Glomerular visceral epithelial cell (primary cell): Measurements from ENCODE around the gene ALPK3.

Source experiments
- DNase-seq: peaks from one replicate; pipeline ENCODE4 v3.0.0-alpha.2; 2016; ENCODE audit errors: extremely low spot score

Gene ALPK3

DNA sequence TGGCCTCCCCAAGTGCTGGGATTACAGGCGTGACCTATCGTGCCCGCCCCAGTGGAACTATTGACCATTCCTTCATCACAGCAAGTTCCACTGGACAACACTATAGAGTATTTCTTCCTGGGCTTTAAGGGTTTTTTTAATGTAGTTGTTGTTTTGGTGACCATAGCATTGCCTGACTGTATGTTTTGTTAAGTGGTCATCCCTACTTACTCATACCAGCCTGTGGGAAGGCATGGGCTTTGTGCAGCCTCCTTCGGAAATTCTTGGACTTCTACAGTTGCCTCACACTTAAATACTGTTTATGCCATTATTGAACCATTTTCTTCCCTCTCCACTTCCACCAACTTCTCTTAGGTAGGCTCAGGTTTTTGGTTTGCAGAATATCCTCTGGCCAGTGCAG lies 19.9 kb upstream of the ALPK3 start:
- peak; percentile 55 for DNase-seq

DNA sequence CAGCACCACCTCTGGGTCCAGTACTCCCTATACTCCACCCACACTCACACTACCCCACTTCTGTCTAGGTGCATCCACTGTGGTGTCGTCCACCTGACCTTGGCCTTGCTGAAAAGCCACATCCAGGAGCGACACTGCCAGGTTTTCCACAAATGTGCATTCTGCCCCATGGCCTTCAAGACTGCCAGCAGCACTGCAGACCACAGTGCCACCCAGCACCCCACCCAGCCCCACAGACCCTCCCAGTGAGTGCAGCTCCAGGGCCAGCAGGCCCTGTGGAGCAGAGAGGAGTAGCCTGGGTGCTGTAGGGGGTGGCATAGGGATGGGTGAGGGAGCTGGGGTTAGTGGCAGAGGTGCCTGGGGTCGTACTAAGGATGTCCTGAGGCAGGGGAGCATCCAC lies 19.4 kb upstream of the ALPK3 start:
- no peak for DNase-seq

DNA sequence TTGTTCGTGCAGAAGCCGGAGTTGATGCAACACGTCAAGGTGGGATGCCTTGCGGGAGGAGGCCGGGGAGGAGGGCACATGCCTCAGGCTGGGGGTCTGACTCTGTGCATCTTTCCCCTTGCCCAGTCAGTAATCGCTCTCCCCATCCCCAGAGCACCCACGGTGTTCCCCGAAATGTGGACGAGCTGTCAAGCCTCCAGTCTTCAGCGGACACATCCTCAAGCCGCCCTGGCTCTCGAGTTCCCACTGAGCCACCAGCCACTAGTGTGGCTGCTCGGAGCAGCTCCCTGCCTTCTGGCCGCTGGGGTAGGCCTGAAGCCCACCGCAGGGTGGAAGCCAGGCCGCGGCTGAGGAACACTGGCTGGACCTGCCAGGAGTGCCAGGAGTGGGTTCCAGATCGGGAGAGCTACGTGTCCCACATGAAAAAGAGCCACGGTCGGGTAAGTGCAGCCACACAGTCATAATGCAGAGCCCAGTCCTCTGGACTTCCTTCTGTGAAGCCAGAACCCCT lies 18.7 kb upstream of the ALPK3 start:
- DNase-seq, result no peak

DNA sequence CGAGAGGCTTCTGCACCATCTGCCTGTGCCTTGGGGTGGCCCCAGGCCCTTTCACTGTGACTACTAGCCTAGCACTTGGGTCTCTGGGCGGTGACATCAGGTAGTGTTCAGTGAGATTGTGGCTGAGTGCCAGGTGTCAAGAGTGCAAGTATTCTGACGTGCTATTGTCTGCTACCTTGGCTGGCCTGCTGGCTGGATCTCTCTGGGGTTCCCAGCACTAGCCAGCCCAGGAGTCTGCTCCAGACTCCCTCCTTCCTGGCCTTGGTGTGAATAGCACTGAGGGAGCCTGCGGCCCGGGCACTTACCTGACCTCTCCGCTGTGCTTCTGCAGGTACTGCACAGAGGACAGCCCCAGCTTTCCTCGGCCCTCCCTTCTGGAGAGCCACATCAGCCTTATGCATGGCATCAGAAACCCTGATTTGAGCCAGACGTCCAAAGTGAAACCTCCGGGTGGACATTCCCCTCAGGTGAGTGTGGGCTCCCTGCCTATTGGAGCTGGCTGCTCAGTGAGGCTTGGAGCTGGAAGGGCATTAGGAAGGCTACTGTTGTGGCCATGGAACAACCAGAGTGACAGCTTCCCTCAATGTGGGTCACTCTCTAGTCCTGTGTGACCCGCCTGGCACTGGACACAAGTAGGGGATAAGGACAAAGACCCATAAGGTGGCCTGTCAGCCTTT lies 17.5 kb upstream of the ALPK3 start:
- no peak for DNase-seq

DNA sequence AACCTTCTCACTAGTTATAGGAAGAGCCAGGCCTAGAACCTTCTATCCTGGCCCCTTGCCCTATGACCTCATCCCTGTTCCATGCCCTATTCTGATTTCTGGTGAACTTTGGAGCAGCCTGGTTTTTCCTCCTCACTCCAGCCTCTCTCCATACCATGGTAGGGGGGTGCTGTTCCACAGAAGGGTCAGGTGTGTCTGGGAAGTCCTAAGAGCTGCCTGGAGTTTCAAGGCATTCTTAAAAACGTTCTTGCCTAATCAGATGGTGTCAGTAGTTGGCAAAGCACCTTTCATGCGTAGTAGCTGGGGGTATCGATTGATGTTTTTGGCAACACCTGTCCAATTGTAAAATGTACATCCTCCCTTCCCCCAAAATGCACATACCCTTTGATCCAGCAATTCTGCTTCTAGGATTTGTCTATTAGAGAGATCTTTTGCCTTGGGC lies 16.8 kb upstream of the ALPK3 start:
- DNase-seq, result no peak

DNA sequence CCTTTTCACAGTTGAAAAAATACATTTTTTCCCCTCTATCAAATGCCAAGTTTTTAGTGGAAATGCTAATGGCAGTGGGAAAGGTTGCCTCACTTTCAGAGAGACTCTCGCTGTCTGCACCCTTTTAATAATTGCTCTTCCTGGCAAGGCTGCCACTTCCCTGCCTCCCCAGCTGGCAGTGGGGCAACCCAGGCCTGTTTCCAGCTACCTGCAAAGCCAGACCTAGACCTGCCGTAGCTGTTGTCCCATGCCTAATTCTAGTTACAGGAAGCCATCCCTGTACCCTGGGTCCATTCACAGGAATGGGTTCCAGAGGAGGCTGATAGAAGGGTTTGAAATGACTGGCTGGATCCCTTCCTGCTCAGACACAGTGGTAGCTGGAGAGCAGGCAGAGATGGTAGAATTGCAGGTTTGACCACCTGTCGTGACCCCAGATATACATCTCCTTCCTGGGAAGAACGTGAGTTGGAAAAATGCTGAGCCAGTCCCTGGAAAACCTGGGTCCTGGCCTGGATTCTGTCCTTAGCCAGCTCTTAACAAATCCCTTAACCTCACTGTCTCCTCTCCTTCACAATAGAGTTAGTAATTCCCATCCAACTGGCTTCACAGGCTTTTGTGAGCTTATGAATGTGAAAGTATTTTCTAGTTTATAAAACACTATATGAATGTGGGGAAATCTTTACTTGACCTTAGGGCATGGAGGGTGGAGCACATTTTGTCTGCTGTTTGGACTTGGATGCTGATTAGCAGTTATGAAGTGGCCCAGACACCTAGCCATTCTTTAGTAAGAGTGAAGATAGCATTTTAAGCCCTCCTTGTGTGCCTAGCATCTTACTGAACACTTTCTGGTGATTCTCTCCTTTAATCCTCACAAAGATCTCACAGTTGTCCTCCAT lies 12.9 kb upstream of the ALPK3 start:
- DNase-seq, result no peak

DNA sequence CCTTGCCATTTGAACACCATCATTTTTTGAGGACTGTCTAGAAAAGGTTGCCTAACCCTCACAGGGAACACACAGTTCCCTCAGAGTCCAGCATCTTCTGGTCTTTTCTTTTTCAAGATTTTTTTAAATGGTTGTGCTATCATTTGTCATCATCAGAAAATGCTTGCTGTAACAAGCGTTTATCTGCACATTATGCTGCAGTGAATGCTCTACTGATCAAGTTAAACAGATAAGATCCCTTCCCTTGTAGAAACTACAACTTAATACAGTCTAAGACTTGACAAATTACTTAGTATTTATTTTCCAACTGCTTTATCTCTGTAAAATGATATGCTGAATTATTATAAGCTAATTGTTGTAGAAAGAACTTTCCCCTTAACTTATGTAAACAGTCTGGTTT lies 11.9 kb upstream of the ALPK3 start:
- DNase-seq, result no peak

DNA sequence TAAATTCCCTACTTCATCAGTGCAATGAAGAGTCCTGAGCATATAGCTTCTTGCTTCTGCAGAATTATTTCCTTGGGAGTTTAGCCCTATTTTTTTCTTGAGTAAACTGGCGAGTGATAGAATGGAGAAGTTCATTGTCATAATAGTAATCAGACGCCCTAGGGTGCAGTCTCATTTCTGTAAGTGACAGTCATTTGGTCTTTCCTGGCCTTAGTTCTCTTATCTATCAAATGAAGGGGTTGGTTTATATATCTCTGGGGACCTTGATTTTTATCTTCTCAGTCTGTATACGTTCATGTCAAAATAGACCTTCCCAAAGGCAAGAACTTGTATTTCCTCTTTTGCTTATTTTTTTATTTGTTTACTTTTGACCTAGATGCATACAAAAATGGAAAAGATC lies 9.9 kb upstream of the ALPK3 start:
- DNase-seq, result no peak

DNA sequence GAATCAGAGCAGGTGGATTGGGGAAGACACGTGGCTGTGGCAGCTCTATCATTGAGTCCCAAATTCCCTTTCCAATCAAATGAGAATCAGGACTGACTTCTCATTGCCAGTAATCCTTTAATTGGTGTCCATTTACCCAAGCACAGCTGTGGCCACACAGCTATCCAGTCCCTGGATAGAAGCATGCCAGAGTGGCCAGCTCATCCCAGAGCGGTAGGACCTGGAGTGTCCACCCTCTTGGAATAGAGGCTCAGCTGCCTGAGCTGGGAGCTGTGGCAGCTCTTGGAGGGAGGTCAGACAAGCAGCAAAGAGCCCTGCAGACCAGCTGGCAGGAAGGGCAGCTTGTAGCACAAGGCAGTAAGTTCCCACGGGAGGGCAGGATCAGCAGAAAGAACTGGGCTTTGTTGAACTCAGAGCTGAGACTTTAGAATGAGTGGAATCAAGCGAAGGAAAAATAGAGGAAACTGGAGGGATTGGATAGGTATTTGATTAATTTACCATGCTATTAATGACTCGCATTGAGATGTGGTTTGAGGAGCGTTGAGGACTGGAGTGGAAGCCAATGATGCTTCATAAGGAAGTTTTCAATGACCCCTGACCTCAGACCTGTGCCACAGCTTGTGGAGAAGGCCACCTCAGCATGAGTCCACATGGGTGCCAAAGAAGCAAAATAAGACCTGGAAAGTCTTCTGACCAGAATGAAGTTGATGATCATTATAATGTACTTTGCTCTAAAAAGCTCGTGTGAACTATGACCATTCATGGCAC lies 6.9 kb upstream of the ALPK3 start:
- peak; percentile 13 for DNase-seq

DNA sequence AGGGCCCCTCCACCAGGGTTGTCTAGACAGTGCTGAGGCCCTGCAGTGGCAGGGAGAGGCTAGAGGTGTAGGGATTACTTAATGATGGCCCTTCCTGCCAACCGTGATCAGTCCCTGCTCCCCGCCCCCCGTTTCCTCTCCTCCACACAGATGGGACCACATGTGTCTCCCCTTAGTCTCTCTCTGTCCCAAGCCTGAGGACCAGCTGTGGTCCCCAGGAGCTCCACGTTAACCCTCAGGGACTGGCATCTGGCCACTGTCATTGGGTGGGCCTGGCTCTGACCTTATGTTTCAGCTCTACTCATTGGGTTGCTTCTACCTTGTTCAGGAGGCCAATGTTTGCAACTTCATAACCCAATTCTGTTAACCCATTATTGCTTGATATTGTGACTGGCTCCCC lies 6.0 kb upstream of the ALPK3 start:
- DNase-seq, result no peak

DNA sequence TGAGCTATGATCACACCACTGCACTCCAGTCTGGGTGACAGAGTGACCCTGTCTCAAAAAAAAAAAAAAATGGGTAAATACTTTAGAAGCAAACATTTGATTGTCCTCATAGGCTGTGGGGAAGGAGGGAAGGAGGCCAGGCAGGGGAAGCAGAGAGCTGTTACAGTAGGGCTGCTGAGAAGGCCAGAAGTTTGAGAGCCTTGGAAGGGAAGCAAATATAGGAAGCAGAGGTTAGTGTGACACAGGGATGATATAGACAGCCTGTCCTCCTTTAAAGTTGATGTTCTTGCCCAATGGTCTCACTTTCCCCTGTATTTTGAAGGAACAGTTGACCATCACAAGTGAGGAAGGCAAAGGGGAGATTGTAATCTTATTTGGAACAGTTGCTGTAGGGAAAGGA lies 5.3 kb upstream of the ALPK3 start:
- DNase-seq, result no peak

DNA sequence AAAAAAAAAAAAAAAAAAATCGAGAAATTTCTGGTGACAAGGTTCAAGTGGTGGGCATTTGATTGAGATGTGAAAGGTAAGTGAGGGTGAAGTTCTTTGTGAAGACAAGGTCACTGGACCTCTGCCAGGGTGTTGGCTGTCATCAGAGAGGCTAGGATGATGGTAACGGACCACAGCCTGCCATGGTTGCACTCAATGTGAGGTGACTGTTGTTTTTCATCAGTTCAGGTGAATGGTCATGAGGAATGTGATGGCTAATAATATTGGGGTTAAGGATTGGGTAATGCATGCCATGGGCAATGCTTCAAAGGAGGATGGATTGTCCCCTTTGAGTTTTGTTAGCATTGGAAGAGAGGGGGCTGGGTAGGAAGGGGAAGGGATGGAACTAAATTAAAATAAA lies 4.3 kb upstream of the ALPK3 start:
- DNase-seq, result peak; percentile 62

DNA sequence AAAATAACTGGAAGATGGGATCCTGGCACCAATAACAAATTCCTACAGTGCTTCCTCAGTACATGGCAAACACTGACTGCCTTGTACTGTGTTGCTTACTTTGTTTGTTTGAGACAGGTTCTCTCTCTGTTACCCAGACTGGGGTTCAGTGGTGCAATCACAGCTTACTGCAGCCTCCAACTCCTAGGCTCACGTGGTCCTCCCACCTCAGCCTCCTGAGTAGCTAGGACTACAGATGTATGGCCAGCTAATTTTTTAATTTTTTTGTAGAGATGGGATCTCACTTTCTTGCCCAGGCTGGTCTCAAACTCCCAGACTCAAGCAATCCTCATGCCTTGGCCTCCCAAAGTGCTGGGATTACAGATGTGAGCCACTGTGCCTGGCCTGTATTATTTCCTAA lies 3.7 kb upstream of the ALPK3 start:
- DNase-seq, result no peak

DNA sequence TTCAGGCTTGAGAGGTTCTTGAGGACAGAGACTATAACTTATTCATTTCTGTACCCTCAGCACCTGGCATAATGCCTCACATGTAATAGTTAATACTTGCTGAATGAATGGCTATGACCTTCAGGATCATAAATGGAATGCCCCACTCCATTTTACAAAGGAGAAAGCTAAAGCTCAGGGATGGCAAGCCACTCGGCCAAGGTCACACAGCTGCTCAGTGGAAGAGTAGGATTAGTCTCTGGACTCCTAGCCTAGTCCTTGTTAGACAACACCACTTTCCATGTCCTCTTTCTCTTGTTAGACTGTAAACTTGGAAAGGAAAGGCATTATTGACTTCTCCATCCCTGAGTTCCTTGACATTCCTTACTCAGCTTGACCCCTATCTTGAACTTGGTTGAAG lies 3.2 kb upstream of the ALPK3 start:
- no peak for DNase-seq

DNA sequence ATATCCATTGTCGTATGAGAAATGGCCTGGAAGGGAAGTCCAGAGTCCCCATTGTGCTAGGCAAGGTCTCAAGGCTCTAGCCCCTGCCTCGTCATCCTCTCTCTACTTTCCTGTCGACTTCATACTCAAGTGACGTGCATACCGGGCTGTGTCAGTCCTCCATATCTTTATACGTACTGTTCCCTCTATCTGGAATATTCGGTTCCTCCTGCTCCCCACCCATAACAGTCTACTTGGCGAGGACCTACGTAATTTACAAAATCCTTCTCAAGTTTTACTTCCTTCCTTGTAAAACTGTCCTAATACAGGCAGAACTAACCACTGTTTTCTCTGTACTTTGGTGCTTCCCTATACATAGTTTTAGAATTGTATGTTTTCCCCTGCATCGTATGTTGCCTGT lies 2.2 kb upstream of the ALPK3 start:
- no peak for DNase-seq

DNA sequence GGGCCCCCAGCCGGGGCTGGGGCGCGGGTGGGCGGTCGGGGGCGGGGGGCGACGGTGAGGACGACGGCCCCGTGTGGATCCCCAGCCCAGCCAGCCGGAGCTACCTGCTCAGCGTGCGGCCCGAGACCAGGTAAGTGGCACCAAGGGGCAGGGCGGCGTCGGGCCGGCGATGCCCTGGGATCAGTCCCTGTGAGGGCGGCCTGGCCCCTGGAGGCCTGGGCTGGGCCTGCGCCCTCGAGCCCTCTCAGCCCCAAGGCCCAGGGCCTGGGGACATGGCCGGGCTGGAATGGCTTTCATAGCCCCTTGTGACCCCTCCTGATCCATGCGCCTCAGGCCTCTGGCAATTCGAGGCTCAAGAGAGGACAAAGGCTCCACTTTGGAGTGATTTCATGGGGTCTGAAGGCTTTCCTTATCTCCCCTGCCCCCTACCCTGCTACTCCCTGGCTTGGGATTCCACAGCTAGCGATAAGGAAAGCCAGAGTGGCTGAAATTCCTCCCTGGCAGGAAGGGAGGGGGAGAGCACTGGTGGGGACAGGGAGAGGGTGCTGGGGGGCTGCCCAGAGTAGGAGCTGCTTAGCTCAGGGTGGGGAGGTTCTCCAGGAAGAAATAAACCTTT lies 418 bp downstream of the ALPK3 start:
- DNase-seq, result no peak

DNA sequence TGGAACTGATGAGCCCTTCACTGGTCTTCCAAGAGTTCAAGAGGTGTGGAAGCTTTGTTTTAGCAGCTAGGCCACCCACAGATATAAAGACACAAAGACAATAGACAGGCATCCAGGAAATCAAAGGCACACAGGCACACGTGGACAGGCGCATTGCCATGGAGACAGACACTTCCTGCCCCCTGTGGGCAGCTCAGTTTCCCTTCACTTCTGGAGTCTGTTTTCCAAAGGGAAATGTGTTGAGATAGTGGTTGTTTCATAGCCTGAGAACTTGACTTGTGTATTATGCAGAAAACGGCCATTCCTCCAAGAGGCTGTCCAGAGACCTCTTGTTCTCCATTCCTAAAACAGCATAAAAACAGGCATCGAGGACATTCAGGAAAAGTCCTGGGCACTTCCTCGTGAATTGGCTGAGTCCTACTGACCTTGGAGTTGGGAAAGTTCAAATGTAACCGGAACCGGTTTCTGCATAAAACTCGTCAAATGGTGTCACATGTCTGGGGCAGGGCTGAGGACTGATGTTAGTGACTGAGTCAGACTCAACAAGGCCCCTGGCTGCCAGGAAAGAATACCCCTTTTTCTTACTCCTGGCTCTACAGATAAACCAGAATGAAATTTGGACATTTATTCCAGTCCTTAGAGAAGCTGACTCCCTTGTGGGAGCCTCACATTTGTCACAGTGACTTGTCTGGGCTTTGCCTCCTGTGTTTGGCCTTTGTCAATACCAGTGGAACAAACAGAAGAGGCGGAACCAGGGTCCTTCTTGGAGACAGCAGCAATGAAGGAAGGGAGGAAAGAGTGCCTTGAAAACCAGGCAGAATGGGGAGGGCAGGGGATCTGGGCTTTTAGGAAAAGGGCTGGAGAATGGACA lies 1.3 kb downstream of the ALPK3 start:
- peak; percentile 25 for DNase-seq

DNA sequence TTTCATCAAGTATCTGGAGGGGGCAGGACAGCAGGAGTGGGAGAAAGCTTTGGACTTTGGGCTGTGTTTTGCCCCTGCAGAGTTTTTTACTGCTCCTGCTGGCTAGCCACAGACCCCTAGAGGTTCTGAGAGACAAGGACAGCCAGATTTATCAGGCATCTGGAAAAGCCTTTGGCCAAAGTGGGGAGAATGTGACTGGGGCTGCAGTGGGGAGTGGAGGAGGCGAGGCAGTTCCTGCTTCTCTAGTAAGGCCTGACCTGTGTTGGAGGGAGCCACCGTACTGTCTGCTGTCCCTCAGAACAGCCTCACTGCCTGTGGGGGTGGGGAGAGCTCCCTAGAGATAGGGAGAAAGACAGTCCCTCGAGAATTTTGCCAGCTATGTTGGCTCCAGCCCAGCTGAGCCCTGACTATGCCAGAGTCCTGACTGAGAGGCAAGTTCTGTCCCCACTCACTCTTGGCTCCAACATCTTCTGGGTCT lies 2.2 kb downstream of the ALPK3 start:
- DNase-seq, result no peak

DNA sequence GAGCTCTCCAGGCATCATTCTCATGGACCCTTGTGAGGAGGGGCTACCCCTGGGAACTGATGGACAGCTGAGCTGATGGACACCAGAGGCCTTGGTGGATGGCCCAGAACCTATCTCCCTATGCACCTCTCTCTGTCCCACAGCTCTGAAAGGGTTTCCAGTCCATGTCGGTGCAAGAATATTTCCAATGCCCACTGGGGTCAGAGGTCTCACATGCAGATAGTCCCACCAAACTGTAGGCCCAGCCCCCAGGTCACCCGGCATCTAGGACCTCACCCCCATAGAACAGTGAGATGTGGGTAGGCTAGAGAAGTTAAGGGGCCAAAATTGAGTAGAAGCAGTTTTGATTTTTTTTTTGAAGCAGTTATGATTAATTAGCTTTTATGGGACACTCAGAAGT lies 2.6 kb downstream of the ALPK3 start:
- DNase-seq, result no peak

DNA sequence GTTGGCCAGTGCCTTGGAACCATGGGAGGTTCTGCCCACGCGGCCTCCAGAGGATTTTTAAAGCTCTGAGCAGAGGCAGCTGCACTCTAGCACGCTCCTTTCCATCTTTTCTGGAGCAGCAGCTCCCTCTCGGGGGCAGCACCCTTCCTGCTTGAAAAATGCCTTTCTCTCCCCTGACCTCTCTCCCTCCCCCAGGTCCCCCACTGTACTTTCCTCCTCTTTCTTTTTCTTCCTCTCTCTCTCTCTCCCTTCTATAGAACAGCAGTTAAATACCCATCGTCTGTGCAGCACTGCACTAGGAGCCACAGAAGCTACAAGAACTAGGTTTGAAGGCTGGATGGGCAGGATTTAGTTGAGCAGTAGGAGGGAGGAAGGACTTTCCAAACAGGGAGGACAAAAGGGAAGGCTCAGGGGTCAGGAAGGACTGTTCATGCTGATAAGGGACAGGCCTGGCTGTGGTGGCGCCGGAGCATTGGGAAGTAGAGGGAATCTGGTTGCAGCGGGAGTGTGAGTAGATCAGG lies 4.4 kb downstream of the ALPK3 start:
- DNase-seq, result no peak
